HFF-Myc (cell line): ENCODE data around the gene BCAS3.

Experiments
- DNase-seq: peaks from one replicate; pipeline ENCODE4 v3.0.0-alpha.2; 2011; ENCODE audit warnings: low read depth; ENCODE audit errors: extremely low read depth
- H3K4me3 ChIP-seq: replicated peaks from 2 replicates; pipeline ENCODE4 v1.5.1; 2011; ENCODE audit warnings: low read depth, mild to moderate bottlenecking, control low read depth, low read length
- TF ChIP-seq, protein P1 (sequence below): IDR thresholded peaks from 2 replicates; pipeline ENCODE4 v1.5.1; 2012; ENCODE audit warnings: mild to moderate bottlenecking, low read depth, low read length, control low read depth; ENCODE audit errors: missing control alignments

BCAS3 gene

GRCh38 chr17:60773552-60773951 lies 95.9 kb downstream of the BCAS3 start:
- TF ChIP-seq, protein P1, sequence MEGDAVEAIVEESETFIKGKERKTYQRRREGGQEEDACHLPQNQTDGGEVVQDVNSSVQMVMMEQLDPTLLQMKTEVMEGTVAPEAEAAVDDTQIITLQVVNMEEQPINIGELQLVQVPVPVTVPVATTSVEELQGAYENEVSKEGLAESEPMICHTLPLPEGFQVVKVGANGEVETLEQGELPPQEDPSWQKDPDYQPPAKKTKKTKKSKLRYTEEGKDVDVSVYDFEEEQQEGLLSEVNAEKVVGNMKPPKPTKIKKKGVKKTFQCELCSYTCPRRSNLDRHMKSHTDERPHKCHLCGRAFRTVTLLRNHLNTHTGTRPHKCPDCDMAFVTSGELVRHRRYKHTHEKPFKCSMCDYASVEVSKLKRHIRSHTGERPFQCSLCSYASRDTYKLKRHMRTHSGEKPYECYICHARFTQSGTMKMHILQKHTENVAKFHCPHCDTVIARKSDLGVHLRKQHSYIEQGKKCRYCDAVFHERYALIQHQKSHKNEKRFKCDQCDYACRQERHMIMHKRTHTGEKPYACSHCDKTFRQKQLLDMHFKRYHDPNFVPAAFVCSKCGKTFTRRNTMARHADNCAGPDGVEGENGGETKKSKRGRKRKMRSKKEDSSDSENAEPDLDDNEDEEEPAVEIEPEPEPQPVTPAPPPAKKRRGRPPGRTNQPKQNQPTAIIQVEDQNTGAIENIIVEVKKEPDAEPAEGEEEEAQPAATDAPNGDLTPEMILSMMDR, result no peak
- H3K4me3 ChIP-seq, result no peak overlapping the region
- DNase-seq, result no peak

DNA sequence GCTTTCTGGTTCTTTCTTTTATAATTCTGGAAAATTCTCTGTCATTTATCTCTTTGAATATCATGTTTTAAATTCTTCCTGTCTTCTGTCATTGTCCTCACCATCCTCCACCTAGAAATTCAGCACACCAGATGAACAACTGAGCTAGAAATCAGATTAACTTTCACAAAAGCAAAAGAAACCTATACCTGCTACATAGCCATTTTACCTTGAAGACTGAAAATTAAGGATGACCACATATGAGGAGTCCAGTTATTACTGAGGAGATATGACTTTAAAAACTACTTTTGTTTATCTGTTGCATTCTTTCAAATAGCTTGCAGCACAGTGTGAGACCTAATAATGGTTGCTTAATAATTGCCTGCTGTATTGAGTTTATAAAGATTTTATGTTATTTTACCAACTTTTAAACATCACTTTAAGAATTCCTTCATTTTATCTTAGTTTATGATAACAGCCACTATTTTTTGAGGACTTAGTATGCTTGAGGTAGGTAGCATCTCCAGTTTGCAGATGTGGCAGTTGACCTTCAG lies 104.3 kb downstream of the BCAS3 start:
- H3K4me3 ChIP-seq, result no peak overlapping the region
- DNase-seq, result no peak
- TF ChIP-seq, protein P1, result no peak

GRCh38 chr17:60782742-60783141 lies 105.1 kb downstream of the BCAS3 start:
- TF ChIP-seq, protein P1, result no peak
- DNase-seq, result no peak
- no peak overlapping the region for H3K4me3 ChIP-seq

DNA sequence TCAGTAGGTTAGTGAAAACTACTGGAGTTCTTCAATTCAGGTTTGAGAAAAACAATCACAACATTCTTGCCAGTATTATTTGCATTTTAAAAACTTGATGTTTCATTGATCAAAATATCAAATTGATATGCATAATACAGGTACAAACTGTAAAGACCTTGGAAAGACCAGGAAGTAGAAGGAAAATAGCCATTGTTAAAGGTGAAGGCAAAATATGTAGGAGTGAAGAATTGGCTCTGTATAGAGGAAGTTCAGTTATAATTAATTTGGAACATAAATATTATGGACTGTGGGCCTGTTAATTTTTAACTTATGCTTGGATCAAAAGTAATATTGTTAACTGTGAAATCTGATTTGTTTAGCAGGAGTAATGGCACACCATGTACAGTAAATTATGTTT lies 112.6 kb downstream of the BCAS3 start:
- H3K4me3 ChIP-seq, result no peak overlapping the region
- DNase-seq, result no peak
- TF ChIP-seq, protein P1, result no peak

- no peak for DNase-seq
- TF ChIP-seq, protein P1, result no peak
- H3K4me3 ChIP-seq, result no peak overlapping the region
These were observed 114.7 kb downstream of the BCAS3 start for GRCh38 chr17:60792250-60792898.

DNA sequence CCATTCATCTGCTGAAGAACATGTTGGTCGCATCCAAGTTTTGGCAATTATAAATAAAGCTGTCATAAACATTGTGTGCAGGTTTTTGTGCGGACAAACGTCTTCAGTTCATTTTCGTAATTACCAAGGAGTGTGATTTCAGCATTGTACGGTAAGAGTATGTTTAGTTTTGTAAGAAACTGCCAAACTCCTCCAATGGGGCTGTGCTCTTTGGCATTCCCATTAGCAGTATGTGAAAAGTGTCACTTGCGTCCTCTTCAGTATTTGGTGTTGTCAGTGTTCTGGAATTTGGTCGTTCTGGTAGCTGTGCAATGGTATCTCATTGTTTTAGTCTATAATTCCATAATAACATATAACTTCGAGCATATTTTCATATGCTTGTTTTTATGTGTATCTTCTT lies 120.9 kb downstream of the BCAS3 start:
- TF ChIP-seq, protein P1, result no peak
- DNase-seq, result no peak
- H3K4me3 ChIP-seq, result no peak overlapping the region

- TF ChIP-seq, protein P1, result no peak
- DNase-seq, result no peak
- H3K4me3 ChIP-seq, result no peak overlapping the region
These were observed 124.7 kb downstream of the BCAS3 start for GRCh38 chr17:60802377-60802776.
